ENCODE results near the gene RNF34. TPM values are rescaled to one million over a fixed set of nuclear protein-coding genes. Genes with fewer than 3 reads are reported as not detected.

Gene RNF34
- total and polyA plus RNA-seq, 2 of the 8 experiments (the other 6 are each of a cell fraction or from before 2014, with no cell fraction given) = 37.9 to 57.6 TPM

DNA sequence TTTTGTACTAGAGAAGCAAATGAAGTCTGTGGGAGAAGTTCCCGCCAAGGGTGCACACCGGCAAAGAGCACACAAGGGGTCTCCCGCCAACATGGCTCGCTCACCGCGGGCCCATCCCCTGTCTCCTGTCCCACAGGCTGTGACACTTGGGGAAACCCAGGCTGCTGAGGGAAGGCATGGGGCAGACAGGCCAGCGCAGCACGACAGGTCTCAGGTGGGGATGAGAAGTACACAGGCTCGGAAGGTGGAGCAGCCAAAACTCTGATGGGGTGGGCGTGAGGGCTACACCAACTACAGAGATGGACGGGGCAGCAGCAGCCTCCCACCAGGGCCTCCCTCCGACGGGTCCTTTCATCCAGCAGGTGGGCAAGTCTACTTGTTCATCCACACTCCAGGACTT, 64.4 kb downstream of the RNF34 start:
- Histone ChIP-seq H3K9me3 (ENCODE audit: insufficient read depth in 2 of 2, low read depth in 1 of 2, low read length in 1 of 2) (no peaks in the 10 kb centered on the region), H3K4ac (replicated peaks; ENCODE audit: insufficient read length, low read depth, low read length) (no peak overlapping the region), H3K36me3 (ENCODE audit: control insufficient read depth in 2 of 4, insufficient read depth in 4 of 4, low read length in 3 of 4) (peaks cover 0 to 6% (median under 1%) of the 10 kb centered on the region in 4 experiments; a peak in 2 of 8 replicates), H3K79me2 (ENCODE audit: control insufficient read depth in 1 of 2, insufficient read depth in 2 of 2, low read length in 2 of 2) (peaks cover 5 to 65% of the 10 kb centered on the region in 2 experiments), H3K56ac (replicated peaks; ENCODE audit: insufficient read length, low read depth, low read length) (no peak overlapping the region), H2BK20ac (ENCODE audit: low read length) (no peak overlapping the region), H2BK5ac (ENCODE audit: low read depth, low read length) (no peak overlapping the region), H3K14ac (ENCODE audit: insufficient read length) (no peak overlapping the region), H4K8ac (ENCODE audit: extremely low read depth, insufficient read depth, low read length) (no peak overlapping the region), H3K23ac (ENCODE audit: insufficient read length) (no peak overlapping the region), H3K23me2 (ENCODE audit: low read depth, low read length) (peaks cover 7% of the 10 kb centered on the region), H2AFZ (ENCODE audit: low read length) (no peak overlapping the region), H3K79me1 (ENCODE audit: low read depth, low read length) (peaks cover 17% of the 10 kb centered on the region), H4K20me1 (replicated peaks in 1 of 2; ENCODE audit: control insufficient read depth in 1 of 2, insufficient read depth in 2 of 2, low read length in 2 of 2) (peaks cover 6 to 20% of the 10 kb centered on the region in 2 experiments), H4K5ac (ENCODE audit: insufficient read length, low read depth, low read length) (no peak overlapping the region), H3K18ac (ENCODE audit: extremely low read depth, low read length) (no peak overlapping the region; the same call in 1 of the 2 replicates), H3K4me2 (ENCODE audit: insufficient read depth in 1 of 2, low read depth in 2 of 2, low read length in 2 of 2) (no peak overlapping the region), H3K27me3 (replicated peaks in 1 of 4; ENCODE audit: control insufficient read depth in 3 of 4, extremely low read depth in 1 of 4, insufficient read depth in 3 of 4, low read length in 3 of 4) (peaks cover 0 to 6% (median 0%) of the 10 kb centered on the region in 4 experiments; a peak in 2 of 7 replicates), H3K9ac (replicated peaks in 1 of 4; ENCODE audit: extremely low read depth in 1 of 4, low read depth in 3 of 4, low read length in 3 of 4) (no peak overlapping the region), H3K27ac (ENCODE audit: low read depth, low read length) (no peak overlapping the region), H3K4me1 (replicated peaks in 1 of 4; ENCODE audit: control insufficient read depth in 3 of 4, insufficient read depth in 4 of 4, low read length in 3 of 4) (peaks cover 0 to 12% (median 2%) of the 10 kb centered on the region in 4 experiments; a peak in 4 of 7 replicates), H2AK5ac (ENCODE audit: low read depth, low read length) (no peak overlapping the region), H3K4me3 (ENCODE audit: extremely low read depth in 1 of 4, insufficient read depth in 2 of 4, low read depth in 3 of 4, low read length in 4 of 4) (no peak overlapping the region), H4K91ac (replicated peaks; ENCODE audit: insufficient read length, low read length) (no peak overlapping the region), H2BK120ac (replicated peaks; ENCODE audit: low read depth, low read length) (no peak overlapping the region), H2BK15ac (ENCODE audit: low read length) (no peak overlapping the region), H2BK12ac (ENCODE audit: low read depth, low read length) (no peak overlapping the region)
- no peak for FAIRE-seq
- ChIA-PET POLR2A (ENCODE audit: partially characterized antibody) (interaction anchor here (1.5 kb wide), 1 partner anchor 114 kb away, joined by 3 read pairs; no protein-coding TSS in a partner anchor), CTCF (ENCODE audit: partially characterized antibody) (interaction anchor here (0.7 to 15.5 kb wide), 4 partner anchors 10 to 20 kb away, joined by 3 to 129 read pairs (median 24); no protein-coding TSS in a partner anchor)
- DNase-seq (ENCODE audit: low read depth in 1 of 2, low spot score in 2 of 2) = no peak
- TF ChIP-seq SUZ12 (IDR thresholded peaks at IDR 0.05; ENCODE audit: low read length) = no peak
- TF ChIP-seq, protein P1, sequence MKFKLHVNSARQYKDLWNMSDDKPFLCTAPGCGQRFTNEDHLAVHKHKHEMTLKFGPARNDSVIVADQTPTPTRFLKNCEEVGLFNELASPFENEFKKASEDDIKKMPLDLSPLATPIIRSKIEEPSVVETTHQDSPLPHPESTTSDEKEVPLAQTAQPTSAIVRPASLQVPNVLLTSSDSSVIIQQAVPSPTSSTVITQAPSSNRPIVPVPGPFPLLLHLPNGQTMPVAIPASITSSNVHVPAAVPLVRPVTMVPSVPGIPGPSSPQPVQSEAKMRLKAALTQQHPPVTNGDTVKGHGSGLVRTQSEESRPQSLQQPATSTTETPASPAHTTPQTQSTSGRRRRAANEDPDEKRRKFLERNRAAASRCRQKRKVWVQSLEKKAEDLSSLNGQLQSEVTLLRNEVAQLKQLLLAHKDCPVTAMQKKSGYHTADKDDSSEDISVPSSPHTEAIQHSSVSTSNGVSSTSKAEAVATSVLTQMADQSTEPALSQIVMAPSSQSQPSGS (IDR thresholded peaks at IDR 0.05; ENCODE audit: low read length) = no peak
- WGBS, 2 experiments (ENCODE audit: extremely low coverage in 1 of 2, insufficient coverage in 1 of 2, insufficient read length in 1 of 2, insufficient replicate concordance in 2 of 2, low coverage in 1 of 2, low lambda C conversion rate in 2 of 2, missing lambda C conversion rate in 1 of 2) = 90% methylated on average over 13 of the region's 13 CpGs; no CpG with 5 or more reads in 1 of the 2 experiments
